Stimulated activated CD4-positive, alpha-beta T cell treated with anti-CD3 and anti-CD28 coated beads, Interleukin-2, amount 100 ng/mL, for 48 hours (primary cell): ENCODE results near the gene SLC13A4.
"Not testable (repeated sequence)": the region's sequence is repeated elsewhere in the genome, so short reads cannot be mapped to it uniquely, and the experiment has no call there.

Experiments used
- DNase-seq, 2 donors: peaks; one replicate each; pipeline ENCODE4 v3.0.0-alpha.2; 2020

SLC13A4 gene

DNA sequence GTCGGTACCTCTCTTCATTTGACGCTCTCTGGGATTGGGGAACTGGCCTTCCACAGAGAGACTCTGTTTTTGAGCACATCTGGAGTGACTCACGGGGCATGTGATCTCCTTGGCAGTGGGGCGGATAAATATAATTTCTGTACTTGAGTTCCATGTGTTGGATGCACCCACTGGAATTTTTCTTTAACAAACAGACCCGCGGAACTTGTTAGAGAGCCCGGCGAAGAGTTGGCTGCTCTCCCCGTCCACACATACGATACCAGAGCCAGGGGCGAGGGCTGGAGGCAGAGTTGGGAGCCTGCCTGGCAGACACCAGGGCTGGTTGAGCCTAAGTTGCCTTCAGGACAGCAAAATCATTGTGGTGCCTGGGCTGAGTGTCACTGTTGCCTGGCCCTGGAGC lies 20.8 kb upstream of the SLC13A4 start, which contains the start of gene FAM180A:
Gene FAM180A (minus strand): TSS at position 44 of the 400 bp plus-strand sequence. CDS start 233 bp downstream, outside the sequence.
- no peak for DNase-seq

DNA sequence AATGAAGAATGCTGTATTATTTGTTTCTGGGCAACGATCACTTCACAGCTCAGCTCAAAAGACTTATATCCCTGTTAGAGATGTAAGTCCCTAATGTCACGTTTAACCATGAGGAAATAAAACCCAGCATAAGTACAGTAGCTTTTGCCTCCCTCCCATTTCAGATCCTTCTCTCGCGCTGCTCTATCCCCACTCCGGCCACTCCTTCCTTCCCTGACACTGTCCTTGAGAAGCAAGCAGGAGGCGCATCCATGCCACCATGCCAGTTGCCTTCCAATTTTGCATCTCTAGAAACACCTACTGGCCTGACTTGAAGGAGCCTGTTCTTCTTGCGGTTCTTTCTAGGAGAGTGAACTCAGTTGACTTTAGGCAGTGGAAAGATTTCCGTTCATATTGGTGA lies 19.4 kb upstream of the SLC13A4 start:
- DNase-seq = no peak

DNA sequence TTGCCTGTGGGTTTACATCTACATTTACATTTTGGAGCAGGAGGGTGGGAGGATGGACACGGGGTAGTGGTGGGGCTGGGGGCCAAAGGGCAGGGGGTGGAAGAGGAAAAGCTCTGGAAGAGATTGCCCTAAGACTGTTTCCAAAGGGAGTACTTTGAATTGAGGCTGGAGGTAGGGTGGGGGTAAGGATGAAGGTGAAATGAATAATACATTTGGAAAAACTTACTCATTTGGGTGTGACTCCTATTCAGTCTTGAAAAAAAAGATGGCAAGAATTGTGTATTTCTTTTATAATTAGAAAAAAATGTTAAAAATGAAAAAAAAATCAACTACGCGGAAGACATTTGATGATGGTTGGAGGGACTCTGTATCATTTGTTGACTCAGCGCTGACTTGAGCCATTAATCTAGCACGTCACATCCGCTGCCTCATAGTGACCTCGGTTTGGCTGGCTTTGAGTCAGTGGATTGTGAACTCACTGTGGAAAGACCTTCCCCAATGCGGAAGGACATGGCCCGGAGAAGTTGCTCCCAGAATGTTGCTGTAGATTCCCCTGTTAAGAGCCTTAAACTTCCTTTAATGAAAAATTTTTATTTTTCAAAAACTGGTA lies 17.8 kb upstream of the SLC13A4 start:
- no peak for DNase-seq

DNA sequence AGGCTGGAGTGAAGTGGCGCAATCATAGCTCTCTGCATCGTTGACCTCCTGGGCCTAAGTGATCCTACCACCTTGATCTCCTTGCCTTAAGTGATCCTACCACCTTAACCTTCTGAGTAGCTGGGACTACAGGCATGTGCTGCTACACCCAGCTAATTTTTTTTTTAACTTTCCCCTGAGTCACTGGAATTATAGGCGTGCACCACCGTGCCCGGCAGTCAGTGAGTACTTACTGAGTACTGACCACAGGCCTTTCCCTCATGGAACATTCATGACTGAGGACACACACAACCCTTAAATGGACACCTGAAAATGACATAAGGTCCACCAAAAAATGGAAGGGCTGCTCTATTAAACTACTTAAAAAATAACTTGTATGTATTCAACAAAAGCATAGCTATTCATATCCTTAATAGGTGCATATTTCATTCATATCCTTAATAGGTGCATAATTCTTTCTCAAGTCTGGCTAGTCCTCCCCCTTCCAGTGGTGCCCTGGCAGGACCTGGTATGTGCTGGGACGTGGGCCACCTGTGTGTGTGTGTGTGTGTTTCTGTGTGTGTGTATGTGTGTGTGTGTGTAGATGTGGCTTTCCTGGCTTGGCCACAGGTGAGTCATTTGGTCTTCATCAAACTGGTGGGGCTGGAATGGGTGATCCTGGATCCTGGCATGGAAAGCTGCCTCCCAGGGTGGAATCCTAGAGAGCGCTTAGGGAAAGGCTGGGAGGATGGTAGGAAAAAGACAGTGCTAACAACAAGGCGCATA lies 17.1 kb upstream of the SLC13A4 start:
- no peak for DNase-seq

DNA sequence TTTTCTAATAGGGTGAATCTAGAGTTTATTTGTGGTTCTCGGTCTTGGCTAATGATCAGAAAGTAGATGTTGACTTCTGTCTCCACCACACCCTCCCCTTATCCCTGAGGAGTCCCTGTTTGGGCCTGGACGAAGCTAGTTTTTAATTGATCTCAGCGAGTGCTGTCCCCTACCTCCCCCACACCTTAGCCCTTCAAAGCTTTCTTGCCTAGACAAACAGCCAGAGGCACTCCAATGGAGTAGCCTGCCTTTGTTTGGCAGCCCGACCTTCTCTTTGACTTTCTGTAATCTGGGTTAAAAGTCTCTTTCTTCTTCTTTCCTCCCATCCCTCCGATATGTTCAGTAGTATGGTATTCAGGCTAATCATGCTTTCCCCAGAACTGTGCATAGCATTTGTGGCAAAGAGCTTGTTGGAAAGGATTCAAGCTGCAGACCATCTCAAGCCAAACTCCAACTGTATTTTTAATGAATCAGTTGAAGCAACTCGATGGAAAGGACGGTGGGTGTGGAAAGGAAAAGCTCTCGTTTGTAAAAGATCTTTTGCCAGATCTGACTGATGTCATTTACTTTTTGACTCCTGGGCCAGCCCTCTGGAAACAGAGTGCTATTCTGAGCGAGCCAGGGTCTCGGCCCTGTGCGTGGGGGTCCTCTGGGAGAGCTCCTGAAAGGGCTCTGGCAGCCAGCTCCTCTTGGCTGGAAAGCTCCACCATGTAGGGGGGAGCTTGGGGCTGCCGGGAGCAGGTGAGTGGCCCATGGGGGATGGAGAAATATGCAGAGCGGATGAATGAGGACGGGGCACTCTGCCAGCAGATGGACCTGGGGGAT lies 16.1 kb upstream of the SLC13A4 start:
- no peak for DNase-seq

DNA sequence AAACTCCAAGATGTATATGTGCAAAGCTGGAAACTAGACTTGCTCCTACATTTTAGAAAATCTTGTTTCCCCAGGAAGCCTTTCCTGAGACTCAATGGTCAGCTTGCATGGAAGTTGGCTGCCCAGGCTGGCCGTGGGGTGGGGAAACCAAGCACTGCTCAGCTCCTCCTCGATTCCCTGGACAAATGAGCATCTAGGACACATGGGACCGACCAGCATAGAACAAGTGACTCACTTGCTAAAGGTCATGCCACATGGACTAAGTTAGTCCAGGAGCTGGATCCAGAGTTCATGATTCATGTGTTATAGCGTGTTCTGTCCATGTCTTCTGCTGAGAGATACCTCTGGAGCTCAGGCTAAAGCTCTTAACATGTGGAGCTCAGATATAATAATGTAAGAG lies 14.4 kb upstream of the SLC13A4 start:
- no peak for DNase-seq

DNA sequence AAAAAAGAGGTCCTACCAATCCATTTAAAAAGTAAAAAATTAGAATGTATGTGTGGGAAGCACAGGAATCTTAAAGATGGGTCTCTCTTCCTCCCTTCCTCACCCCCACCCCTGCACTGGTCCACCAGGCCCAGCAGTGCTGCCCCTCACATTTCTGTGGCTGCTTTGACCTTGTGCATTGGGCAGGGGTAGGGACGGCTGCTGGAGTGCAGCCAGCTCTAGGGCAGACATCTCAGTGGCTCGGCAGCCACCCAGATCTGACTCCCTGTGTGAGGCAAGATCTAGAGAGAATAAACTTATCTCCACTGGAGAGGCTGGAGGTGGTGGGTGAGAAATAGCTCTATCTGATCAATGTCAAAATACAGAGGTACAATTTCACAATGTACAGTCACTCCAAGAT lies 13.9 kb upstream of the SLC13A4 start:
- no peak for DNase-seq

DNA sequence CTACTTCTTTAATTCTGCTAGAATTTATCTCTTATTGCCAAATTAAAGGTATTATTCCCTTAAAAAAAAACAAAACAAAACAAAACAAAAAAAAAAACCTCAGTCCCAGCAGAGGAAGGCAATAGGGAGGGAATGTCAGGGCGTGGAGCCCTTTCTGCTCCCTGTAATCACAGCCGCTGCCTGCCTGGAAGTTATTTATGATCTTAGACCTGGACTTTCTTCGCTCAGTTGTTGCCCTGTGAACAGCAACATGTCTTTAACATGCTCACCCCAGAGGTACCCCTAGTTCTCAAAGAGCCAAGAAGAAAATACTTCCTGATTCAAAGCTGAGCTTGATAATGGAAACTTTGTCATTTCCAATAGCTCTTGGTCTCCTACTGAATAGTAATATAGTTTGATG lies 12.9 kb upstream of the SLC13A4 start:
- DNase-seq = no peak

DNA sequence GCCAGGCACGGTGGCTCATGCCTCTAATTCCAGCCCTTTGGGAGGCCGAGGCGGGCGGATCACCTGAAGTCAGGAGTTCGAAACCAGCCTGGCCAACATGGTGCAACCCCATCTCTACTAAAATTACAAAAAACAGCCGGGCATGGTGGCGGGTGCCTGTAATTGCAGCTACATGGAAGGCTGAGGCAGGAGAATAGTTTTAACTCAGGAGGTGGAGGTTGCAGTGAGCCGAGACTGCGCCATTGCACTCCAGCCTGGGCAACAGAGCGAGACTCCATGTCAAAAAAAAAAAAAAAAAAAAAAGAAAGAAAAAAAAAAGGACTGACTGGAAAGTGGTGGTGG lies 9.3 kb upstream of the SLC13A4 start:
- DNase-seq = not testable (repeated sequence)

DNA sequence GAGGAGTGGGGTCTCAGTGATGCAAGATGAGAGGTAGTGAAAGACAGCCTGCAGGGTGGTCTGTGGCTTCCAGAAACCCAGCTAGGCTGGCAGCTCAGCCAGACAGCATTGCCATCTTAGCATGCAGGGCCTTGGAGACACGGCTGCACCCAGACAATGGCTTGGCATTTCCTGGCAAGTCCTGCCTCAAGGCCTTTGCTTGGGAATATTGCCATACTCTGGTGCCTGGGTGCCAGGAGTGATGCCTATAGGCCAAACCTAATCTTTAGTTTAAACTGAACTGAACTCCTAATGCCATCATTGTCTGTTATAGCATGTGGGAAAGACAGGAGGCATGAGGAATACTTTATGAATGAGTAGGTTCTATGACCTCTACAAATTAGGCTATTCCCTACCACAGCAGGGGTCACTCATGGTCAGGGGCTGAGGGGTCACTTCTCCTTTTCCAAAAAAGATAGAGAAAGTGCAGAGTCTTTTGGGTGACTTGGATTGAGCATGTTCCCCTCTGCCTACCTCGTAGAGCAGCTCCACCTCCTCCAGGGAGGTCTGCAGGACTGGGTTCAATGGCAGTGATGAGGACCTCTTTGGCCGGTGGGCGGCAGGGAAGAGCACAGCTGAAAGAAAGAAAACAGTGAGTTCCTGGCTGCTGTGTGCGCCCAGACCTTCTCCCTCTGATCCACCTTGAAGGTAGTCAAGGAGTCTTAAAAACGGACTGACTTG lies 8.8 kb upstream of the SLC13A4 start:
- no peak for DNase-seq

DNA sequence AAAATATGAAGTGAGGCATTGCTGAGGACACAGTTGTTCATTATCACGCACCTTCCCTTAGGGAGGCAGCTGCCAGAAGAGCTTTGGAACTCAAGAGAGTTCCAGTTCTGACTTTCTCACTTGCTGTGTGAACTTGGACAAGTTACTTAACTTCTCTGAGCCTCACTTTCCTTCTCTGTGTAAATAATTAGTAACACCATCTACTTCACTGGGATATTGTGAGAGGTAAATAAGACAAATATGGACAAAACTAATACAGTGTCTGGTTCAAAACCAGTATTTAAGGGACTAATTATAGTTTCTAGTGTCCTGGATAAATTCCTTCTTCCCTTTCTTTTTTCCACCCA lies 6.3 kb upstream of the SLC13A4 start:
- no peak for DNase-seq

DNA sequence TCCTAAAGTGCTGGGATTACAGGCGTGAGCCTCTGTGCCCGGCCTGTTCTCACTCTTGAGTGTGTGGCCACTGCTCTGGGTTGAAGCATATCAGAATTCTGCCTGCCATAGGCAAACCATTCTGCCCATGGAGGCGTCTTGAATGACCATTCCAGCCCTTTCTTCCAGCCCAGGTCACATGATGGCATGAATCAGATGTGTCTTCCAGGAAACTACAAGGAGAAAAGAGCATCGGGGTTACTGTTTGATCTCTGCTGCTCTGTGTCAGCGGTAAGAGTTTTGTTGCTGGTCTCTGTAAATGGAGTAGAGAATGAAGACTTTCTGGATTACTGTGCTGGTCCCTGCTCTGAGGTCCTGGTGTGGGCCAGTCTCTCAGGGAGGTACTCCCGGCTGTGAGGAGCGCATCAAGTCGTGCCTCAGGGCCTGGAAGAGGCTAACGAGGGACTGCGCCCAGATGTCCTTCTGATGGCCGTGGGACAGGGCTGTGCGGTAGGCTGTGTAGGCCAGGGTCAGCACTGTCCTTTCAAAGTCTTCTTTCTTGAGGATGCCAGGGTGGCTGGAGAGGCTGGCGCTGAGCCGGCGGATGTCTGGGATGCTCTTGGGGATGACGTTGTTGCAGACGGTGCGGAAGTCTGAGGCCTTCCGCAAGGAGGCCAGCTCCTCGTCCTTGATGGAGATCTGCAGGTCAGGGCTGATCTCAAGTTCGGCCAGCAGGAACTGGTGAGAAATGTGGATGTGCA lies 5.8 kb upstream of the SLC13A4 start:
- DNase-seq = no peak

DNA sequence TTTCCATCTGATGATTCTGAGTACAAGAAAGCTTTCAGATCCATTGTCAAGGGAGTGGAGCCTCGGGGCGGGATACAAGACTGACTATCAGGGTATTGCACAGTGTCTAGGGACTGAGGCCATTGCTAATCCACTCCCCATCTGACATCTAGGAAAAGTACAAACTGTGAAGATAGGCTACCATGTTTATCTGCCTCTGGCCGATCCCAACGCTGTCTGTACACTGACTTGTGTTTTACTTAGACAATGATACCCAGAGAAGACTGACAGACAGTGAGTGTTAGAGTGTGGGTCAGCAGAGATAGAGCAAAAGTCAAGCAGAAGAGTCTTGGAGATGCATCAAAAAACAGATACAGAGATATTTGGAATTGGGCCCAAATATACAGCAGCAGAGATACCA lies 3.1 kb upstream of the SLC13A4 start:
- no peak for DNase-seq

DNA sequence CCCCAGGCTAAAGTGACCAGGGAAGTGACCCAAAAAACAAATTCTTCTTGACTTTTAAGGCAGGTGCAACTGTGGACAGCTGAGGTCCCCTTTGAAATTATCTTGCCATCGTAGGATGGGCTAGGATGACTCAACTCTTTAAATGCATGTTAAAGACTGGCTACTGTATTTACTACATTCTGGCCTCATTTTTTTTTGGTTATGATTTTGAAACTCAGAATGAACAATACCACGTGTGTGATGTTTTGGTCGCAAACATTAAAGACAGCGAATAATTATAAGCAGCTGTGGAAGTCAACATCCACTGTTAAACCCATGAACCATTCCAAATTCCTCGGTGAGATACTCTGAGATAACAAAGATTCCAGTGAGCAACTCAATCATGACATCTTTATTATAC lies 1.2 kb upstream of the SLC13A4 start:
- no peak for DNase-seq

DNA sequence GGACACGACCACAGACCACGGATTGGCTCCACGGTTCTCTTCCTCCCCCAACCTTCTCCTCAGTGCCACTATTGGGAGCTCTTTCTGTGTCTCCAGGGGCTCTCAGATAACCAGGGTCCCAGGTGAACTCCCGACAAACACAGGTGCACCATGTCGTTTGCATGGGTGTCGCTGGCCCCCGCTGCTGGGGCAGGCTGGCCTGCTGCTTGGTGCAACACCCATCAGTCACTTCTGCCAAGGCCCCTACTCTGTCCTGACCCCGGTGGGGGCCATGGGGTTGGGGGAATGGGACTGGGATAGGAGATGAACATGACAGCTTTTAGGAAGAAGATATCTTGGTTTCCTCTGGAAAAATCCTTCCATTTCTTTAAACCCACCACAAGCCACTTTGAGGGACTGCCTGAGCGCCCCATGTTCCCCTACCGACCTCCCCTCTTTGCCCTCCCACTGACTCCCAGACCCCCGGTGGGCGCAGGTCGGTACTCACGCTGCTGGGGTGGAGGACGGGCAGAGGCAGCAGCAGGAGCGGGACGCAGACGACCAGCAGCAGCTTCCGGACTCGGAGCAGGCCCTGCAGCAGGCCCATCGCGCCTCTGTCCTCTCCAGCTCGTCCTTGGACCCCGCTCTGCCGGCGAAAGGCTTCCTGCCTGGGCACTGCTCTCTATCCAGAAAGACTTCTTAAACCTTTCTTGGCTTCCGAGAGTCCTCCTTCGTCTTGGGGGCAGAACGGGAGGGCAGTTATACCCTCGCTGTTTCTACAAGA lies 894 bp downstream of the SLC13A4 start:
- DNase-seq = no peak

DNA sequence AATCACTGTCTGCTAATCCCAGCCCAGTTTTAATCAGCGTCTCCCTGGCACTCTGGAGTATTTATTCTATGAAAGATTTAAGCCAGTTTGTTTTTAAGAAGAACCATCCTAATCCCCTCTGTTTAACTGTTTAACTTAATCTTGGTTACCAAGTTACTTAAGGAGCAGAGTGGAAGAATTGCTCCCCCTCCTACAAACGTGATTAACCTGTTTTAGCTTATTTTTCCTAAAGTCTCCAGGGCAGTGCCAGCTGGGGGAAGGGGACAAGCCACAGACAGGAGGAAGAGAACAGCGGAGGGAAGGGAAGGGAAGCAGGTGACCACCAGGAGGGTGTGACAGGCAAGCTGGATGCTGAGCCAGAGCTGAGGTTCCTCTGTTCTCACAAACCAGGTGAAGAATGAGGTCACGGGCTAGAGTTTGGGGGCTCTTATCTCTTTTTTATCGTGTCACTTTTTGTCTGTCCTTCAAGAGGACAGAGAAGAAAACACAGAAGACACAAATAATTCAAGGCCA lies 1.7 kb downstream of the SLC13A4 start:
- no peak for DNase-seq

DNA sequence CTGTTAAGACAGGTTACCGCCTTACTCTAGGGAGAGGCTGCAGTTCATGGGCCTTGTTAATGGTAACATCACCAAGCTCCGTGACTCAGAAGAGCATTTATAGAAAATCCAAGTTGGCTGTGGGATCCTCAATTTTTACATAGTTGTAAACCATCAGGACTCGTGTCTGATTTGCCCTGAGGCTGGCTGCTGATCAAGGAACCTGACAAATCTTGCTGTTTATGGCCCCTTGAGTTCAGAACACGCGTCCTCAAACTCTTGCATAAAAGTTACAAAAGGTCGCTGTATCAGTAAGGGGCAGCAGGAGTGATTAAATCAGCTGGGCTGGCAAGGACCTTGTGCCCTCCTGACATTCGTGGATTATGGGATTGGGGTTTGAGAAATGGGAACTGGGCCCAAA lies 4.6 kb downstream of the SLC13A4 start:
- DNase-seq = no peak

DNA sequence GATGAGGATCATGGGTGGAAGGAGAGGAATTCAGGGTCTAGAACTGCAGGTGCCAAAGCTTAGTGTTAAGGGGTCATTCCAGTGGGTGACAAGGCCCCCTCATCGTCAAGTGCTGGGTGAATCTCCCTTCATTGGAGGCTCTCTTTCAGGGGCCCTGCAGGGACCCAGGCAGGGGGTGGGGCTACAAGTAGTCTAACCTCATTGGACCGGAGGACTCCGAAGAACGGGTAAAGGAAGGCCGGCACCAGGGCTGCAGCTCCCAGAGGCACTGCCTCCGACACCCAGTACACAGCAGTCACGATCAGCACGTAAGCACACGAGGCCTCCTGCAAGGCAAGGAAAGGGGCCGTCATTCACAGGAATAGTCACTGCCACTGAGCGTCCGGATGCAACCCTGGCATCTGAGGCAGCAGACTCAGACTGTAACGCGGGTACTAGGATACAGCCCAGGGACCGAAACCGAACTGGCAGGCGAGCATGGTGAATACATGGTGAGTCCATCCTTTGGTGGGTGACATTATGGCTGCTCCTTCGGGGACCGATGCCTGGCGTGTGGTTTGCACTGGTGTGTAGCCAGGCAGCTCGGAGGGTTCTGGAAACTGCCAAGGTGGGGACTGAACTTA lies 6.7 kb downstream of the SLC13A4 start:
- no peak for DNase-seq

DNA sequence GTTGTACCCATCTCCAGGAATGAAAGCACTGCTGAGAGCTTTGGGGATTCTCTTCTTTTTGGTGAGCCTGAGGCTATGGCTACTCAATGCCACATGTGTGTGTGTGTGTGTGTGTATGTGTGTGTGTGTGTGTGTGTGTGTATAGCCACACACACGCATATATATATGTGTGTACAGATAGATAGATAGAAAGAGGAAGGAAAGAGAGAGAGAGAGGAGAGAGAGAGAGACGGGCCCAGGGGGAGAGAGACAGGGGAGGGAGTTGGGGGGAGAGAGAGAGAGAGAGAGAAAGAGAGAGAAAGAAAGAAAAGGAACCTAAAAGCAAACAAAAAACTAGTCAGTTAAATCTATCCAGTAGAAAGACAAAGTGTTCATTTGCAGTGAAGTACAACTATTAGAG lies 8.3 kb downstream of the SLC13A4 start:
- no peak for DNase-seq

DNA sequence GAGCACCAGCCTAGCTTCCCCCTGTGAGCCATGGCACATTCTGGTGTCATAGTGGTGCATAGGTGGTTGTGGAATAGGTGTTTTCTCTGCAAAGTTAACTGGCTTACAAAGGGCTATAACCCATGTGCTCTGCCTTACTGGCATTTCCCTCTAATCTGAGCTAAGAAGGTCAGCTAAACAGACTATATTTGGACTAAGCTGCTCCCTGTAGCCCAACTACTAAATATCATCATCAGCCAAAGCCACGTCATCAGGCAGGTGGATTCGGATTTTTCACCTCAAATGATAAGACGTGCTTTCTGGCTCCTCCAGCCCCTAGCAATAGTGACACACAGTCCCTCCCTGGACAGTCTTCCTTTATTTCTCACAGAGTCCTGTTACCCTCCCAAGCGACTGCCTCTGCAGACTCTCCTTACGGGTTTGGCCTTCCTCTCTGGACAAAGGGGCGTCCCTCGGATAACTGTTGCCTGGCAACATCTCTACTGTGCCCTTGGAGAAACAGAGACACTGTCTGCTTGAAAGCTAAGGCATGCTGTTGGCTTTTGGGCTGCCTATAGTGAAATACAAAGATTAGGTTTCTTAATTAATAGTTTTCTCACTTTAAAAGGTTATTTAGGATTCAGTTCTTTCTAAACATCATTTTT lies 9.1 kb downstream of the SLC13A4 start:
- DNase-seq = no peak

DNA sequence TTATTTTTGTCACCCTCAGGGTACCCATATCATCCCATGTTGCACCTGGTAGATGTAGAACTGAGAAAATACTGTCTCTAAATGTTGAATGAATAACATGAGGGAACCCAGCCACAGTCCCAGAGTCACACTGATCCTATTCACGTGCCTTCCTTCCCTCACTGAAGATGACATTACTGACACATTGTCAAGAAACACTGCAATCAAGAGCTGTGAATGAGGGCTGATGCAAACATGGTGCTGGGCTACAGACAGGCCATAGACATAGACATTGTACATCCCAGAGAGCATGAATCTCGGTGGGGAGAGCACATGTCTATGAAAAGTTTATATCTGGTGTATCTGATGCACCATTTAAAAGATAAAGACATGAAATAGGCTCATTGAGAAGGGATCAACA lies 9.8 kb downstream of the SLC13A4 start:
- DNase-seq = no peak
